ENCODE results near the gene BLOC1S2.
"Not testable (repeated sequence)": the region's sequence is repeated elsewhere in the genome, so short reads cannot be mapped to it uniquely, and the experiment has no call there.

The BLOC1S2 gene

GRCh38 chr10:100291356-100291755 is 4.9 kb upstream of the BLOC1S2 start:
- no peak for DNase-seq (ENCODE audit: low read depth in 2 of 2)

GRCh38 chr10:100289641-100290040 is 3.2 kb upstream of the BLOC1S2 start:
- DNase-seq (ENCODE audit: low read depth in 2 of 2): no peak

- no peak for DNase-seq (ENCODE audit: low read depth in 2 of 2)
Measured at GRCh38 chr10:100288196-100288595, 1.7 kb upstream of the BLOC1S2 start.

- no peak for DNase-seq (ENCODE audit: low read depth in 2 of 2)
Measured at GRCh38 chr10:100287756-100288155, 1.3 kb upstream of the BLOC1S2 start.

- not testable (repeated sequence) for DNase-seq (ENCODE audit: low read depth in 2 of 2)
Measured at GRCh38 chr10:100285326-100285725, 1.2 kb downstream of the BLOC1S2 start.

- DNase-seq (ENCODE audit: low read depth in 2 of 2): no peak
Measured at GRCh38 chr10:100282907-100283306, 3.6 kb downstream of the BLOC1S2 start.

- not testable (repeated sequence) for DNase-seq (ENCODE audit: low read depth in 2 of 2)
Measured at GRCh38 chr10:100276971-100277370, 9.5 kb downstream of the BLOC1S2 start.

GRCh38 chr10:100267239-100268104 is 19.0 kb downstream of the BLOC1S2 start, which contains the start of gene CWF19L1:
TSS of gene CWF19L1 (minus strand) at chr10:100267638. CDS start at chr10:100267593, 45 bp downstream.
- DNase-seq (ENCODE audit: low read depth in 2 of 2): peak; percentile 59 to 61

- no peak for DNase-seq (ENCODE audit: low read depth in 2 of 2)
Measured at GRCh38 chr10:100265821-100266485, 20.5 kb downstream of the BLOC1S2 start.

GRCh38 chr10:100254191-100254590 is 32.3 kb downstream of the BLOC1S2 start:
- DNase-seq (ENCODE audit: low read depth in 2 of 2): no peak

- DNase-seq (ENCODE audit: low read depth in 2 of 2): no peak
Measured at GRCh38 chr10:100253041-100253440, 33.4 kb downstream of the BLOC1S2 start.

GRCh38 chr10:100248820-100249219 is 37.7 kb downstream of the BLOC1S2 start:
- no peak for DNase-seq (ENCODE audit: low read depth in 2 of 2)

- DNase-seq (ENCODE audit: low read depth in 2 of 2): no peak
Measured at GRCh38 chr10:100245484-100246220, 40.8 kb downstream of the BLOC1S2 start.

GRCh38 chr10:100239851-100240250 is 46.6 kb downstream of the BLOC1S2 start:
- DNase-seq (ENCODE audit: low read depth in 2 of 2): no peak

GRCh38 chr10:100238429-100238828 is 48.1 kb downstream of the BLOC1S2 start:
- DNase-seq (ENCODE audit: low read depth in 2 of 2): no peak

- DNase-seq (ENCODE audit: low read depth in 2 of 2): no peak
Measured at GRCh38 chr10:100232101-100232500, 54.4 kb downstream of the BLOC1S2 start.

GRCh38 chr10:100229819-100230422 is 56.6 kb downstream of the BLOC1S2 start:
- no peak for DNase-seq (ENCODE audit: low read depth in 2 of 2)

GRCh38 chr10:100223879-100224278 is 62.6 kb downstream of the BLOC1S2 start:
- DNase-seq (ENCODE audit: low read depth in 2 of 2): no peak

Measured in stimulated activated CD8-positive, alpha-beta memory T cell treated with anti-CD3 and anti-CD28 coated beads, Interleukin-7, amount 100 ng/mL, for 4 hours (primary cell).